Neural progenitor cell (in vitro differentiated cells): ENCODE results near the gene RAD51B. TPM values are rescaled to one million over a fixed set of nuclear protein-coding genes. Genes with fewer than 3 reads are reported as not detected.

Experiments used
- DNase-seq: peaks from one replicate; pipeline ENCODE4 v3.0.0-alpha.2; 2016; ENCODE audit warnings: low spot score
- H2AFZ ChIP-seq: fragments of 200-600 bp; sonication (generic); replicated peaks from 2 replicates; pipeline ENCODE4 v1.6.1; 2016; ENCODE audit warnings: antibody characterized with exemption
- H3F3A ChIP-seq: fragments of 200-600 bp; sonication (generic); 2 replicates; pipeline ENCODE4 v1.6.1; 2016; ENCODE audit warnings: antibody characterized with exemption, low read depth
- H3K27ac ChIP-seq: fragments of 200-600 bp; sonication (generic); 2 replicates; pipeline ENCODE4 v1.5.1; 2016; ENCODE audit warnings: mild to moderate bottlenecking
- H3K27me3 ChIP-seq: fragments of 200-600 bp; sonication (generic); 2 replicates; pipeline ENCODE4 v1.6.1; 2016; ENCODE audit warnings: mild to moderate bottlenecking, moderate library complexity
- H3K36me3 ChIP-seq: fragments of 200-600 bp; sonication (generic); 2 replicates; pipeline ENCODE4 v1.5.1; 2016
- H3K4me1 ChIP-seq: fragments of 200-600 bp; sonication (generic); 2 replicates; pipeline ENCODE4 v1.6.1; 2016; ENCODE audit warnings: mixed run types
- H3K4me2 ChIP-seq: fragments of 200-600 bp; sonication (generic); 2 replicates; pipeline ENCODE4 v1.6.1; 2016
- H3K4me3 ChIP-seq: fragments of 200-600 bp; sonication (generic); 2 replicates; pipeline ENCODE4 v1.5.1; 2016
- H3K79me2 ChIP-seq: fragments of 200-600 bp; sonication (generic); 2 replicates; pipeline ENCODE4 v1.6.1; 2016; ENCODE audit warnings: low read depth
- H3K9ac ChIP-seq: fragments of 200-600 bp; sonication (generic); 2 replicates; pipeline ENCODE4 v1.6.1; 2016
- H3K9me3 ChIP-seq: fragments of 200-600 bp; sonication (generic); 2 replicates; pipeline ENCODE4 v1.5.1; 2016; ENCODE audit warnings: low read depth
- H4K20me1 ChIP-seq: fragments of 200-600 bp; sonication (generic); 2 replicates; pipeline ENCODE4 v1.6.1; 2016; ENCODE audit warnings: low read depth
- H3K27ac Mint-ChIP-seq: 3 replicates; pipeline ENCODE4 v1.8.0; 2021; ENCODE audit warnings: mixed read lengths
- H3K27me3 Mint-ChIP-seq: 2 replicates; pipeline ENCODE4 v1.8.0; 2022; ENCODE audit warnings: low read depth, mild to moderate bottlenecking, inconsistent platforms, moderate library complexity, mixed read lengths; ENCODE audit not compliant: insufficient read depth
- H3K36me3 Mint-ChIP-seq: 3 replicates; pipeline ENCODE4 v1.8.0; 2021; ENCODE audit warnings: mixed read lengths
- H3K4me1 Mint-ChIP-seq: 3 replicates; pipeline ENCODE4 v1.8.0; 2021; ENCODE audit warnings: mixed read lengths
- H3K4me3 Mint-ChIP-seq: 3 replicates; pipeline ENCODE4 v1.8.0; 2021; ENCODE audit warnings: mild to moderate bottlenecking, moderate library complexity, mixed read lengths
- H3K9me3 Mint-ChIP-seq: 3 replicates; pipeline ENCODE4 v1.8.0; 2020; ENCODE audit warnings: mixed read lengths
- CTCF ChIP-seq: fragments of 200-600 bp; sonication (generic); IDR thresholded peaks from 2 replicates; pipeline ENCODE4 v1.5.1; 2017; ENCODE audit warnings: antibody characterized with exemption, mild to moderate bottlenecking
- EZH2 ChIP-seq: fragments of 200-600 bp; sonication (generic); IDR thresholded peaks from 2 replicates; pipeline ENCODE4 v1.6.1; 2017; ENCODE audit warnings: antibody characterized with exemption, mild to moderate bottlenecking, moderate library complexity
- EZH2phosphoT487 ChIP-seq: fragments of 200-600 bp; sonication (generic); IDR thresholded peaks from 2 replicates; pipeline ENCODE4 v1.6.1; 2017; ENCODE audit warnings: antibody characterized with exemption
- total RNA-seq: library from RNA; depleted of rRNA; stranded (reverse); fragments of >200 nt; gene quantifications from 2 replicates; pipeline ENCODE4 v1.2.3, GENCODE V29; 2015; ENCODE audit warnings: low replicate concordance

Gene RAD51B
- total RNA-seq, 1 donor from 2014 or later = 50.5 TPM

- peaks cover 5% of the 10 kb centered on the region for H3K27me3 Mint-ChIP-seq
- Histone ChIP-seq H4K20me1 (no peaks in the 10 kb centered on the region), H3K9me3 (no peaks in the 10 kb centered on the region), H3K79me2 (no peaks in the 10 kb centered on the region), H3K36me3 (no peaks in the 10 kb centered on the region), H3F3A (peaks cover 12% of the 10 kb centered on the region), H3K27ac (no peak overlapping the region), H3K4me2 (no peak overlapping the region), H3K4me1 (peaks cover 15% of the 10 kb centered on the region), H3K4me3 (no peak overlapping the region), H3K9ac (no peak overlapping the region), H2AFZ (no peak overlapping the region), H3K27me3 (no peaks in the 10 kb centered on the region)
- DNase-seq = no peak
- peaks cover 2% of the 10 kb centered on the region for H3K36me3 Mint-ChIP-seq
- H3K9me3 Mint-ChIP-seq = peaks cover 5% of the 10 kb centered on the region
- no peak overlapping the region for H3K4me3 Mint-ChIP-seq
- H3K27ac Mint-ChIP-seq = peak overlapping the region; percentile 51
- peaks cover 51% of the 10 kb centered on the region for H3K4me1 Mint-ChIP-seq
- no peak for TF ChIP-seq CTCF
- TF ChIP-seq EZH2 = no peak
- TF ChIP-seq EZH2phosphoT487 = no peak
Observed at GRCh38 chr14:68375376-68375775, 555.8 kb downstream of the RAD51B start.

GRCh38 chr14:68376067-68376779, 556.6 kb downstream of the RAD51B start:
- H3F3A ChIP-seq = peaks cover 12% of the 10 kb centered on the region
- peaks cover 5% of the 10 kb centered on the region for H3K9me3 Mint-ChIP-seq
- H3K9ac ChIP-seq = no peak overlapping the region
- no peaks in the 10 kb centered on the region for H4K20me1 ChIP-seq
- H3K79me2 ChIP-seq = no peaks in the 10 kb centered on the region
- no peaks in the 10 kb centered on the region for H3K9me3 ChIP-seq
- no peak overlapping the region for H3K4me3 ChIP-seq
- H3K27ac Mint-ChIP-seq = peak overlapping the region; percentile 78
- no peaks in the 10 kb centered on the region for H3K36me3 ChIP-seq
- no peak for DNase-seq
- H3K4me1 Mint-ChIP-seq = peaks cover 48% of the 10 kb centered on the region
- H3K4me3 Mint-ChIP-seq = no peak overlapping the region
- H3K27ac ChIP-seq = no peak overlapping the region
- TF ChIP-seq CTCF = no peak
- TF ChIP-seq EZH2 = no peak
- TF ChIP-seq EZH2phosphoT487 = no peak
- H3K27me3 Mint-ChIP-seq = peaks cover 2% of the 10 kb centered on the region
- peaks cover 15% of the 10 kb centered on the region for H3K4me1 ChIP-seq
- peaks cover 2% of the 10 kb centered on the region for H3K36me3 Mint-ChIP-seq
- H3K27me3 ChIP-seq = no peaks in the 10 kb centered on the region
- no peak overlapping the region for H3K4me2 ChIP-seq
- no peak overlapping the region for H2AFZ ChIP-seq

- no peak overlapping the region for H3K27ac ChIP-seq
- H2AFZ ChIP-seq = no peak overlapping the region
- no peak for DNase-seq
- peak overlapping the region; percentile 4 for H3K27ac Mint-ChIP-seq
- no peak for TF ChIP-seq EZH2
- TF ChIP-seq EZH2phosphoT487 = no peak
- no peak for TF ChIP-seq CTCF
- H3K9me3 Mint-ChIP-seq = peaks cover 5% of the 10 kb centered on the region
- peaks cover 2% of the 10 kb centered on the region for H3K36me3 Mint-ChIP-seq
- H3K9me3 ChIP-seq = no peaks in the 10 kb centered on the region
- peaks cover 9% of the 10 kb centered on the region for H3F3A ChIP-seq
- no peak overlapping the region for H3K4me3 ChIP-seq
- H3K4me1 Mint-ChIP-seq = peaks cover 47% of the 10 kb centered on the region
- no peak overlapping the region for H3K4me2 ChIP-seq
- H3K4me3 Mint-ChIP-seq = no peak overlapping the region
- no peaks in the 10 kb centered on the region for H3K27me3 ChIP-seq
- H3K36me3 ChIP-seq = no peaks in the 10 kb centered on the region
- H4K20me1 ChIP-seq = no peaks in the 10 kb centered on the region
- no peak overlapping the region for H3K9ac ChIP-seq
- no peaks in the 10 kb centered on the region for H3K79me2 ChIP-seq
- peaks cover 15% of the 10 kb centered on the region for H3K4me1 ChIP-seq
- peaks cover 2% of the 10 kb centered on the region for H3K27me3 Mint-ChIP-seq
Observed at GRCh38 chr14:68377006-68377405, 557.4 kb downstream of the RAD51B start.
